Aorta (tissue), 5 donors: ENCODE data around the gene PLK1. TPM values are rescaled to one million over a fixed set of nuclear protein-coding genes. Genes with fewer than 3 reads are reported as not detected.
"Not testable (repeated sequence)": the region's sequence is repeated elsewhere in the genome, so short reads cannot be mapped to it uniquely, and the experiment has no call there.

ENCODE experiments used
- ATAC-seq: fragments of 200-7000 bp; cut with Tn5 transposase; one replicate; pipeline ENCODE4 v1.9.1; 2022; ENCODE audit warnings: moderate library complexity; ENCODE audit not compliant: low FRiP score
- DNase-seq, 2 donors: peaks; one replicate each; pipeline ENCODE4 v3.0.0-alpha.2; 2020
- H3K27ac ChIP-seq, 2 donors: one replicate each; pipeline ENCODE4 v1.5.1; 2013; ENCODE audit warnings: low read length in 2 of 2, mild to moderate bottlenecking in 2 of 2, moderate library complexity in 2 of 2, control low read depth in 1 of 2, inconsistent platforms in 1 of 2, low read depth in 1 of 2
- H3K27me3 ChIP-seq, 2 donors: one replicate each; pipeline ENCODE4 v1.6.1; 2013; ENCODE audit warnings: control low read depth in 1 of 2, low read length in 1 of 2, mild to moderate bottlenecking in 1 of 2, moderate library complexity in 1 of 2; ENCODE audit not compliant: insufficient read depth in 2 of 2, control insufficient read depth in 1 of 2
- H3K36me3 ChIP-seq, 2 donors: one replicate each; pipeline ENCODE4 v1.6.1; 2013; ENCODE audit warnings: control low read depth in 1 of 2, low read length in 1 of 2, mild to moderate bottlenecking in 1 of 2; ENCODE audit not compliant: insufficient read depth in 2 of 2, control insufficient read depth in 1 of 2
- H3K4me1 ChIP-seq, 2 donors: one replicate each; pipeline ENCODE4 v1.6.1; 2013; ENCODE audit warnings: low read length in 2 of 2, control low read depth in 1 of 2, mild to moderate bottlenecking in 1 of 2, moderate library complexity in 1 of 2; ENCODE audit not compliant: insufficient read depth in 2 of 2, control insufficient read depth in 1 of 2
- H3K4me3 ChIP-seq, 2 donors: one replicate each; pipeline ENCODE4 v1.5.1; 2013; ENCODE audit warnings: low read length in 2 of 2, control low read depth in 1 of 2, mild to moderate bottlenecking in 1 of 2
- H3K9me3 ChIP-seq: one replicate; pipeline ENCODE4 v1.6.1; 2013; ENCODE audit warnings: mild to moderate bottlenecking, low read length; ENCODE audit not compliant: control insufficient read depth
- WGBS, 2 donors: extraction: QIAGEN DNeasy Blood & Tissue Kit; methylation state at CpG; one replicate each; pipeline ENCODE4 v1.1.7; 2013; 5-methylcytosine and 5-hydroxymethylcytosine counted together
- intact Hi-C, 2 donors: fragments of 100-400 bp; cut with DNase I; formaldehyde crosslinking; loops; one replicate each; pipeline versions ENCODE4 v1.14.2 to v1.15.0; 2022
- long read RNA-seq, 2 donors: library from polyadenylated mRNA; unstranded; transcript quantifications; one replicate each; pipeline ENCODE4 v2.0.0, GENCODE V29; 2020 to 2021
- polyA plus RNA-seq, 2 donors: library from polyadenylated mRNA; stranded (reverse); fragments of 200-250 nt; gene quantifications; one replicate each; pipeline ENCODE4 v1.2.3, GENCODE V29; 2013
- total RNA-seq, 2 donors: library from RNA; stranded (reverse); fragmentation: NEBNext Ultra II Directional; extraction: Animal tissue kit (Norgen Biotek cat#: 25700); gene quantifications; one replicate each; pipeline ENCODE4 v1.2.1, GENCODE V29; 2021
- donor health status: healthy with polysubstance abuse.
- donor health status: Bipolar disorder and iron deficiency.
- donor health status: DM: no; HTN: no; CAD: no.
- donor health status: DM: no; HTN: no; CAD: no.
- donor health status: DM: yes; HTN: yes; CAD: no.

Gene PLK1
- 1 to 10 TPM; 1.6 to 4.7 TPM for total RNA-seq
- 1 to 10 TPM in 1 of 2 donors, under 1 TPM in 1; 0.88 to 3.3 TPM for polyA plus RNA-seq
- long read RNA-seq, donor 1: 0 reads
- long read RNA-seq, donor 2, partial matches to known transcripts: 0 of 1 reads
- long read RNA-seq, donor 2, other reads (novel, unspliced or antisense): 0 of 1 reads

GRCh38 chr16:23678430-23679273 is at the start of gene PLK1:
TSS of gene PLK1 (plus strand) at chr16:23678889. CDS start at chr16:23678933, 44 bp downstream.
- H3K27ac ChIP-seq: no peak within 1 kb of the TSS
- peak; percentile 91 for ATAC-seq
- H3K4me1 ChIP-seq: no peaks in the 10 kb centered on the region
- H3K9me3 ChIP-seq: no peaks in the 10 kb centered on the region
- H3K36me3 ChIP-seq: peaks cover 0 to 2% of the 10 kb centered on the region in 2 donors
- intact Hi-C loops: no loop called here
- H3K27me3 ChIP-seq: no peaks in the 10 kb centered on the region
- peak within 1 kb of the TSS; percentile 39 to 41 for H3K4me3 ChIP-seq
- peak; percentile 84 to 91 for DNase-seq
- WGBS, 2 donors: 1% methylated on average over 75 of the region's 75 CpGs

GRCh38 chr16:23629516-23629915 is 49.2 kb upstream of the PLK1 start:
- 91 to 94% methylated on average over 8 of the region's 8 CpGs for WGBS, 2 donors
- intact Hi-C loops: no loop called here
- Histone ChIP-seq H3K4me1 (no peaks in the 10 kb centered on the region), H3K4me3 (no peak overlapping the region), H3K27me3 (no peaks in the 10 kb centered on the region), H3K9me3 (no peaks in the 10 kb centered on the region), H3K27ac (no peak overlapping the region), H3K36me3 (peaks cover 0 to 2% of the 10 kb centered on the region in 2 donors)
- ATAC-seq (no peak), DNase-seq (no peak)

- H3K27me3 ChIP-seq, DNase-seq, ATAC-seq, H3K27ac ChIP-seq, H3K4me3 ChIP-seq, intact Hi-C loops, H3K9me3 ChIP-seq, H3K4me1 ChIP-seq, H3K36me3 ChIP-seq: not testable (repeated sequence)
- 99% methylated on average over 3 of the region's 3 CpGs for WGBS, 2 donors
These were observed 46.8 kb upstream of the PLK1 start for GRCh38 chr16:23631874-23632273.

- H3K9me3 ChIP-seq: no peaks in the 10 kb centered on the region
- DNase-seq (no peak), ATAC-seq (no peak)
- no peak overlapping the region for H3K4me3 ChIP-seq
- no peak overlapping the region for H3K27ac ChIP-seq
- H3K36me3 ChIP-seq: no peaks in the 10 kb centered on the region
- no peaks in the 10 kb centered on the region for H3K4me1 ChIP-seq
- intact Hi-C loops: no loop called here
- WGBS, 2 donors: 94 to 95% methylated on average over 4 of the region's 4 CpGs
- H3K27me3 ChIP-seq: no peaks in the 10 kb centered on the region
These were observed 44.1 kb upstream of the PLK1 start for GRCh38 chr16:23634461-23635036.

GRCh38 chr16:23635958-23636357 is 42.7 kb upstream of the PLK1 start:
- no peak overlapping the region for H3K27ac ChIP-seq
- no peak overlapping the region for H3K4me3 ChIP-seq
- no peaks in the 10 kb centered on the region for H3K36me3 ChIP-seq
- DNase-seq (no peak), ATAC-seq (no peak)
- H3K9me3 ChIP-seq: no peaks in the 10 kb centered on the region
- H3K4me1 ChIP-seq: peaks cover 0 to 2% of the 10 kb centered on the region in 2 donors
- H3K27me3 ChIP-seq: no peaks in the 10 kb centered on the region
- intact Hi-C loops: no loop called here

DNA sequence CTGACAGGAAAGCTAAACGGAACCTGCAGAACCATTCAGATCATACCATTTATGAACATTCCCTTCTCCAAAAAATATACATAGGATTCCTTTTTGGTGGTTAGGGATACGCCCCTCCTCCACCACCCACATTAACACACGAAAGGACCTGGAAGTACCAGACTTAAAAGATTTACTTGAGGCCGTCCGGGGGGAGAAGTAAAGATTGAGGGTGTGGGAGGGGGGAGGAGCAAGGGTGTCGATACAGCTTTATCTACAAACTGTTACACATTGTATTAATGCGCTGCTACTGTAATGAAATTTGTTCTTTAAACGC is 38.1 kb upstream of the PLK1 start:
- Histone ChIP-seq H3K9me3 (no peaks in the 10 kb centered on the region), H3K36me3 (no peaks in the 10 kb centered on the region), H3K27me3 (no peaks in the 10 kb centered on the region), H3K4me1 (peaks cover 0 to 2% of the 10 kb centered on the region in 2 donors), H3K27ac (no peak overlapping the region), H3K4me3 (peak overlapping the region; percentile 68 to 96)
- 0 to 1% methylated on average over 8 of the region's 8 CpGs for WGBS, 2 donors
- no peak for DNase-seq
- ATAC-seq: no peak
- intact Hi-C loops: loop anchor here (2.0 to 5.0 kb wide), 2 partner anchors 46 to 48 kb away; no protein-coding TSS in a partner anchor

DNA sequence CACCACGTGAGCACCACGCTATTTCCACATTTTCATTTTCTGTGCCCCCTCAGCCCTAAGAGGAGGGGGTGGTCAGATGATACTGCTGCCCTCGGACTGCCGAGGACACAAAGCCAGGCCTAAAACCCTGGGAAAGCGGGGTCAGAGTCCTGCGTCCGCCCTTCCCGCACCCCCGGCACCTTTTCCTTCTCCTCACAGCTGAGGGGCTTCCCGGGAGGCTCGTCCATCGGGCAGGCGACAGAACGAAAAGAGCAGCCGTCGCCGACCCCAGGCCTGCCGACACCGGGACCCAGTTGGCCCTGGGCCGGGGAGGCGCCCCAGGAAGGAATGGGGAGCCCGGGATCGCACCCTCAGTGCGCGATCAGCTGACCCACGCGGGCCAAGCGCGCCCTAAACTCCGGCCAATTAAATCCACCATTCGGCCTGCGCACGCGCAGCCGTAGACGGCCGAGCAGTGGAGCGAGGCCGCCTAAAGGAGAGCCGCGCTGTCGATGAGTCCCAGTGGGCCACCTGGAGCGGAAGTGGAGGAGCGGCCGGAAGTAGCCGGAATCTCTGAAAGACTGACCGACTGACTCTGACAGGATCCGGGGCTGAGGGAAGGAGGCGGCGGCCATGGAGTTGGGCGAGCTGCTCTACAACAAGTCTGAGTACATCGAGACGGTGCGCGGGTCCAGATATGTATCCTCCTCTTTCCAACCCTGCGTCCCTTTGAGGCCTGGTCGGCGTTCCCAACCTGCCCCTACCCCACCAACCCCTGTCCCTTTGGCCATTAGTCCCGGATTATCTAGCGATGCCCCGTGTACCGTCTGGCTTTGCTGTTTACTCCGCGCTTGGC is 37.5 kb upstream of the PLK1 start, which contains the start of the genes DCTN5 and PALB2:
DCTN5 (plus strand) TSS at position 536 of the 835 bp plus-strand sequence; CDS start at position 613, 77 bp downstream.
PALB2 (minus strand) TSS at position 380 of the 835 bp plus-strand sequence; CDS start at position 227, 153 bp downstream.
- ATAC-seq (peak; percentile 100), DNase-seq (peak; percentile 96 to 97)
- Histone ChIP-seq H3K27me3 (no peaks in the 10 kb centered on the region), H3K27ac (peak within 1 kb of the TSS in 1 of 2 donors; percentile 81), H3K4me3 (peak within 1 kb of the TSS; percentile 68 to 96), H3K4me1 (peaks cover 0 to 2% of the 10 kb centered on the region in 2 donors), H3K36me3 (no peaks in the 10 kb centered on the region), H3K9me3 (no peaks in the 10 kb centered on the region)
- intact Hi-C loops: loop anchor here (2.0 to 5.0 kb wide), 2 partner anchors 46 to 49 kb away; no protein-coding TSS in a partner anchor
- 0% methylated on average over 64 of the region's 64 CpGs for WGBS, 2 donors

DNA sequence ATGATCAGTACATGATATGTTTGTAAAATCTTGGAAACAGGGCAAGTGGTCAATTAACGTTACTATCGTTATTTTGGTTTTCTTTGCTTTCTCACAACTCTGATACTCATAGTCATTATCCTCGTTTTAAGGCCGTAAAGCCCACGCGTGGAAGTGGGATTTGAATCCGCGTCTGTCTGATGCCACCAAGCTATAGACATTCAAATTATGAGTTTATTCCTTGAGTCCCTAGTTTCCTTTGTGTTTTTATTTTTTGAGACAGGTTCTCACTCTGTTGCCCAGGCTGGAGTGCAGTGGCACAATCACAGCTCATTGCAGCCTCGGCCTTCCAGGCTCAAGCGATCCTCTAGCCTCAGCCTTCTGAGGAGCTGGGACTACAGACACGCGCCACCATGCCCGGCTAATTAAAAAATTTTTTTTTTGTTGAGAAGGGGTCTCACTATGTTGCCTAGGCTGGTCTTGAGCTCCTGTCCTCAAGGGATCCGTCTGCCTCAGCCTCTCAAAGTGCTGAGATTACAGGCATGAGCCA is 36.4 kb upstream of the PLK1 start:
- DNase-seq (no peak), ATAC-seq (no peak)
- Histone ChIP-seq H3K4me3 (peak overlapping the region in 1 of 2 donors; percentile 68), H3K9me3 (no peaks in the 10 kb centered on the region), H3K27me3 (no peaks in the 10 kb centered on the region), H3K36me3 (no peaks in the 10 kb centered on the region), H3K4me1 (peaks cover 0 to 2% of the 10 kb centered on the region in 2 donors), H3K27ac (no peak overlapping the region)
- intact Hi-C loops: loop anchor here in 1 of 2 donors (5.0 kb wide), 1 partner anchor 50 kb away; no protein-coding TSS in a partner anchor
- 68 to 73% methylated on average over 14 of the region's 14 CpGs for WGBS, 2 donors
